Measurements from ENCODE around the gene PIP5K1C.

DNA sequence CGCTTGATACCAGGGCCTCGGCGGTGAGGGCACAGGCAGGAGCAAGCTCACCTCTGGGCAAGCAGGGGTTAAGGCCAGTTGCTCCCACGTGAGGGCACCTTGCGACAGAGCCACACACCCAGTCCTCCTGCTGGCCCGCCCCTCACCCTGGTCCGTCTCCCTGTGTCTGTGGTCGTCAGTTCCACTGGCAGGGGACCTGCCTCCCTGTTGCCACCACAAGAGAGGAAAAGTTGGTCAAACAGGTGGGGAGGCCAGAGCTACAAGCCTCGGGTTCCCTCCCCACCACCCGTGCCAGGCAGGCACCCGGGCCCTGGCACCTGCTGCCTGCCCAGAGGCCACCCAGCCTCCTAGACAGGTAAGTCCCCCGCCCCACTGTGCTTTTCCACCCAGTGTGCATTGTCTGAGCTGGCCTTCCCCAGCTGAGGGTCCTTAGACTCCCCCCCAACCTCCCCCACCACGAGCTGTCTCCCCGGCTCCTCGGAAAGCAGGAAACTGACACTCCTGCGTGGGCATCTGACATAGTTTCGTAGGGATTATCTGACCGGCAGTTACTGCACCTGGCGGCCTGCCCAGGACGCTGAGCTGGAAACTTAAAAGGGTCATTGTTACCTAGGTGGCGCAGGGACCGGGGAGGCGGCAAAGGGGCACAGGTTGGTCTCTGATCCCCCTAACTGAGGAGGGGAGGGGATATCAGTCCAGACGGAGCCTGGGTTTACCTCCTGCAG lies 8.1 kb upstream of the PIP5K1C start, which contains the start of gene TJP3:
- TF ChIP-seq, protein P1, sequence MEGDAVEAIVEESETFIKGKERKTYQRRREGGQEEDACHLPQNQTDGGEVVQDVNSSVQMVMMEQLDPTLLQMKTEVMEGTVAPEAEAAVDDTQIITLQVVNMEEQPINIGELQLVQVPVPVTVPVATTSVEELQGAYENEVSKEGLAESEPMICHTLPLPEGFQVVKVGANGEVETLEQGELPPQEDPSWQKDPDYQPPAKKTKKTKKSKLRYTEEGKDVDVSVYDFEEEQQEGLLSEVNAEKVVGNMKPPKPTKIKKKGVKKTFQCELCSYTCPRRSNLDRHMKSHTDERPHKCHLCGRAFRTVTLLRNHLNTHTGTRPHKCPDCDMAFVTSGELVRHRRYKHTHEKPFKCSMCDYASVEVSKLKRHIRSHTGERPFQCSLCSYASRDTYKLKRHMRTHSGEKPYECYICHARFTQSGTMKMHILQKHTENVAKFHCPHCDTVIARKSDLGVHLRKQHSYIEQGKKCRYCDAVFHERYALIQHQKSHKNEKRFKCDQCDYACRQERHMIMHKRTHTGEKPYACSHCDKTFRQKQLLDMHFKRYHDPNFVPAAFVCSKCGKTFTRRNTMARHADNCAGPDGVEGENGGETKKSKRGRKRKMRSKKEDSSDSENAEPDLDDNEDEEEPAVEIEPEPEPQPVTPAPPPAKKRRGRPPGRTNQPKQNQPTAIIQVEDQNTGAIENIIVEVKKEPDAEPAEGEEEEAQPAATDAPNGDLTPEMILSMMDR (IDR thresholded peaks at IDR 0.05; ENCODE audit: insufficient read depth, low read length, poor library complexity, severe bottlenecking): no peak
- no peak for TF ChIP-seq EZH2phosphoT487 (conservative IDR thresholded peaks at IDR 0.05; ENCODE audit: low read length)
